Measurements from ENCODE around the gene HMHB1.

HMHB1 gene

DNA sequence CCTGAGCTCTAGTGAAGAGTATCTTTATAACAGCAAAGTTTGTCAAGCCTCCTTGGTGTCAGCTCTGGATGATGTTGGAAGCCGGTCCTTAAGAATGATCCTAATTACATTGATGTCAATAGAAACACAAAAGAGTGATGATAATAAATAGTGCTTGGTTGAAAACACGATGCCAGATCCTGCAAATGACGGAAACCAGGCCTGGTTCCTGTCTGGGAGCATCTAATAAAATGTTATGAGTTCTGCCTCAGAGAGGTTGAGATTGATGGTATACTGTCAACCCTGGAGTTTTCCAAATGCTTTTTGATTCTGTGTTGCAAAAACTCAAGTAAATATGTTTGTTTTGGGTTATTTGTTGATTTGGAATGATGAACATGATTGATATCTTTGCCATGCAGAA, 23.3 kb downstream of the HMHB1 start:
- H3K4me3 ChIP-seq (replicated peaks; ENCODE audit: low read depth, low read length): no peak overlapping the region
- TF ChIP-seq, protein P1, sequence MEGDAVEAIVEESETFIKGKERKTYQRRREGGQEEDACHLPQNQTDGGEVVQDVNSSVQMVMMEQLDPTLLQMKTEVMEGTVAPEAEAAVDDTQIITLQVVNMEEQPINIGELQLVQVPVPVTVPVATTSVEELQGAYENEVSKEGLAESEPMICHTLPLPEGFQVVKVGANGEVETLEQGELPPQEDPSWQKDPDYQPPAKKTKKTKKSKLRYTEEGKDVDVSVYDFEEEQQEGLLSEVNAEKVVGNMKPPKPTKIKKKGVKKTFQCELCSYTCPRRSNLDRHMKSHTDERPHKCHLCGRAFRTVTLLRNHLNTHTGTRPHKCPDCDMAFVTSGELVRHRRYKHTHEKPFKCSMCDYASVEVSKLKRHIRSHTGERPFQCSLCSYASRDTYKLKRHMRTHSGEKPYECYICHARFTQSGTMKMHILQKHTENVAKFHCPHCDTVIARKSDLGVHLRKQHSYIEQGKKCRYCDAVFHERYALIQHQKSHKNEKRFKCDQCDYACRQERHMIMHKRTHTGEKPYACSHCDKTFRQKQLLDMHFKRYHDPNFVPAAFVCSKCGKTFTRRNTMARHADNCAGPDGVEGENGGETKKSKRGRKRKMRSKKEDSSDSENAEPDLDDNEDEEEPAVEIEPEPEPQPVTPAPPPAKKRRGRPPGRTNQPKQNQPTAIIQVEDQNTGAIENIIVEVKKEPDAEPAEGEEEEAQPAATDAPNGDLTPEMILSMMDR (IDR thresholded peaks at IDR 0.05; ENCODE audit: low read depth, low read length, missing control alignments): no peak
- no peak for DNase-seq (ENCODE audit: extremely low read depth, low read depth)

DNA sequence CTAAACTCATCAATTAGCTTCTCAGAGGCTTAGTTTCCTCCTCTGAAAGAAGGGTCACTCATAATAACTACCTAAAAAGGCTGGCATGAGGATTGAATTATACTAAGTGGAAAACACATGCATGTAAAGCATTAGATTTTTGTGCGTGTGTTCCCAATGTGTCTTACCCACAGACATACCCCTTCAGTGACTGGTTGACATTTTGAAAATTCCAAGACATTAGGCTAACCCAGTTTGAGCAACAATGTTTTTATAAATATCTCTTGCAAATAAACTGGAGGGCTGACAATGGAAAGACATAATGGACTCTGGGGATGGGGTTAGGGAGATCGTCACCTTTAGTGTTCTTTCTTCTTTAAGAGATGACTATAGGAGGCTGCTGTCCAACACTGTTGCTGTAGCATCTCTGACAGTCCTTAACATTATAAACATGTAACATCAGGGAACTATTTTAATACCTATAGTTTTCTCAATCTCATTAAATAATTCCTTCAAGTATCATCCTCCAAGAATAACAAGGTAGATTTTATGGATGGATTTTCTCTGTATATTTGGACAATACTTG, 24.3 kb downstream of the HMHB1 start:
- no peak for DNase-seq (ENCODE audit: extremely low read depth, low read depth)
- no peak overlapping the region for H3K4me3 ChIP-seq (replicated peaks; ENCODE audit: low read depth, low read length)
- TF ChIP-seq, protein P1 (IDR thresholded peaks at IDR 0.05; ENCODE audit: low read depth, low read length, missing control alignments): no peak

DNA sequence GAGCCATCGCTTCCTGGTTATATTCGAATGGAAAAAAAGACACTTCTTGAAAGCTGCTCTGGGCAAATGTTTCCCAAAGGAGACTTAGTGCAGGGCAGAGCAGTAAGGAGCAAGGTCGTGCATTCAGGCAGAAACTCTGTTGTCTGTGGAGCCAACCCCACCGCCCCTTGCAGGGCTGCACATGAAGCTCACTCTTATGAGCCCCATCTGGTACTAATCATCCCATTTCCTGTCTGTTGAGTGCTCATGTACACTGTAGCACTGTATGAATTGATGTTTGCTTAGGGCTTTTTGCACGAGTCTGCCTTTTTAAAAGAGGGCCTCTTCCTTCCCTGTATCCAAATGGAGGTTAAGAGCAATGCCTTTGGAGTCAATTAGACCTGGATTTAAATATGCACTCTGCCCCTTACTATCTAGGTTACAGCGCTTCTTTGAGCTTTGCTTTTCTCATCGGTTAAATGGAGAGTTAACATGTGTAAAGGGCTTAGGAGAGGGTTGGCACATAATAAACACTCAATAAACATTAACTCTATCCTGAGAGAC, 25.4 kb downstream of the HMHB1 start:
- DNase-seq (ENCODE audit: extremely low read depth, low read depth): peak; percentile 91
- no peak overlapping the region for H3K4me3 ChIP-seq (replicated peaks; ENCODE audit: low read depth, low read length)
- TF ChIP-seq, protein P1 (IDR thresholded peaks at IDR 0.05; ENCODE audit: low read depth, low read length, missing control alignments): no peak

DNA sequence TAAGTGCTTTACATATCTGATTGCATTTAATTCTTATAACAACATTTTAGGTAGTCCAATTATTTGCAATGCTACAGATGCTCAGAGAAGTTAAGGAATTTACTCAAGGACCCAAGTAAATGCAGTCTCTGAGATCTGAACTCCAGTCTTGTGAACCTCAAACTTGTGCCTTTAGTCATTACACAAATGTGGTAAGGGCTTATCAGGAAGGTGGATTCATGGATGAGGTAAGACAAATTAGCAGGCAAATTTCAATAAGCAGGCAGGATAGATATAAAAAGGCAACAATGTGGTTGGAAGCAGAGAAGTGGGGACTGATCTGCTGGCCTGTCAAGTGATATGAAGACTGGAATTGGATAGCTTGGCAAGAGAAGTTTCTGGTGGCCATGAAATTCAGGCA, 29.5 kb downstream of the HMHB1 start:
- no peak overlapping the region for H3K4me3 ChIP-seq (replicated peaks; ENCODE audit: low read depth, low read length)
- no peak for DNase-seq (ENCODE audit: extremely low read depth, low read depth)
- TF ChIP-seq, protein P1 (IDR thresholded peaks at IDR 0.05; ENCODE audit: low read depth, low read length, missing control alignments): no peak

DNA sequence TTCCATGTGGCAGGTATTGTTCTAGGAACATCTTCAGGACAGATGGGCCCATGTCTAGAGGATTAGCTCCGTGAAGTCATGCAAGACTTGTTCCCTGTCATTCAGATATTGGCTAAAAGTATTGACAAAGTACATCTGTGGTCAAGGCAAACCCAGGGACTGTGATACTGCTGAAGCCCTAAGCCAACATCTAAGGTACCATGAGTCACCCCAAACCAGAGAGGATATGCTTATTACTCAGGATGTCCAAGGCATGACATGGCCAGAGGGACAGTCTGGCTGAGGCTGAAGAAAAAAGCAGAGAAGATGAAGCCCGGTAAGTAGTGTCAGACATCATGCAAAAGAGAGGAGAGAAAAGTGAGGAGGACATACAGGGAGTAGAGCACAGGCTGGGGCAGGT, 31.0 kb downstream of the HMHB1 start:
- no peak overlapping the region for H3K4me3 ChIP-seq (replicated peaks; ENCODE audit: low read depth, low read length)
- no peak for DNase-seq (ENCODE audit: extremely low read depth, low read depth)
- TF ChIP-seq, protein P1 (IDR thresholded peaks at IDR 0.05; ENCODE audit: low read depth, low read length, missing control alignments): no peak

DNA sequence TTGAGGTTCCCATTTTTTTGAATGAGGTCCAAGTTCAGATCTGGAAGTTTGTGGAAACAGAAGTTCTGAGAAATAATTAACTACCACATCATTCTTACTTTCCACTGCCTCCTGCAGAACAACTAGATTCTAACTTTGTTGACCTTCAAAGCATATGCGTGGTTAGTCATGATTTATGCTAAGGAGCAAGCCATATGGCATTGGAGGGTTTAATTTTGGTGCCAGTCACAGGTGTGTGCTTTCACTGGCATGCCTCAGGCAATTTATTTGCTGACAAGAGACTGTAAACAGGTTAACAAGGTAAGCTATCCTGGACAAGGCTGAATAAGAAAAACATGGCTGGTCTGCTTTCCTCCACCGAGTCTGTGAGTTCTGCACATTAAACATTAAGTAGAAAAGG, 31.5 kb downstream of the HMHB1 start:
- H3K4me3 ChIP-seq (replicated peaks; ENCODE audit: low read depth, low read length): no peak overlapping the region
- DNase-seq (ENCODE audit: extremely low read depth, low read depth): no peak
- TF ChIP-seq, protein P1 (IDR thresholded peaks at IDR 0.05; ENCODE audit: low read depth, low read length, missing control alignments): no peak

Measured in HFF-Myc (cell line).